SK-N-SH treated with all-trans-retinoic acid at 6 μM for 48 hours (cell line): ENCODE results near the gene KCNIP1.

Experiments used
- ARNTL ChIP-seq: fragments of 450-650 bp; formaldehyde crosslinking; IDR thresholded peaks from 2 replicates; pipeline ENCODE4 v1.5.0; 2020; ENCODE audit warnings: low read depth, mild to moderate bottlenecking, moderate library complexity, borderline replicate concordance
- RARB ChIP-seq: fragments of 250-450 bp; sonication (Bioruptor Pico); IDR thresholded peaks from 2 replicates; pipeline ENCODE4 v1.8.0; 2021; ENCODE audit warnings: mild to moderate bottlenecking, moderate library complexity

GRCh38 chr5:170534177-170534576, 30.4 kb downstream of the KCNIP1 start:
- TF ChIP-seq ARNTL (CRISPR knock-in tag) (no peak), RARB (no peak)
